B cell (primary cell): ENCODE data around the gene GPR83. TPM values are rescaled to one million over a fixed set of nuclear protein-coding genes. Genes with fewer than 3 reads are reported as not detected.
A peak's percentile ranks its signal among the peaks of the same experiment; 100 is the strongest.

ENCODE experiments used
- ATAC-seq: fragments of 200-7000 bp; cut with Tn5 transposase; one replicate; pipeline ENCODE4 v1.10.0; 2021; ENCODE audit warnings: low read depth, mild to moderate bottlenecking, moderate number of reproducible peaks, moderate library complexity
- CTCF ChIA-PET: fragments of 350-600 bp; sonication (Branson Sonifier 250); formaldehyde crosslinking; loops from one replicate; lab custom pipeline; 2021; ENCODE audit warnings: antibody characterized with exemption, inconsistent platforms; lab: Charles Lee
- POLR2A ChIA-PET: fragments of 350-600 bp; sonication (Branson Sonifier 250); formaldehyde crosslinking; loops from one replicate; lab custom pipeline; 2021; ENCODE audit warnings: antibody characterized with exemption; lab: Charles Lee
- DNase-seq: peaks from one replicate; pipeline ENCODE4 v3.0.0; 2013
- H2AFZ ChIP-seq: 2 replicates; pipeline ENCODE4 v1.6.1; 2012; ENCODE audit warnings: mild to moderate bottlenecking, low read depth, low read length; ENCODE audit not compliant: insufficient read depth, poor library complexity, severe bottlenecking
- H3K27ac ChIP-seq, 2 donors: 1 replicate in 1 of 2; 2 replicates in 1 of 2; pipeline ENCODE4 v1.5.1; 2012 to 2013; ENCODE audit warnings: low read length in 2 of 2, mild to moderate bottlenecking in 2 of 2, moderate library complexity in 1 of 2
- H3K27me3 ChIP-seq, 4 experiments: fragments of 200-600 bp in 1 of 4; sonication (generic) in 1 of 4; replicated peaks in 1 of 4; 1 replicate in 2 of 4; 2 replicates in 2 of 4; pipeline versions ENCODE4 v1.6.1 to v1.7.0; 2013 to 2016; ENCODE audit warnings: low read length in 3 of 4, mild to moderate bottlenecking in 2 of 4, mixed read lengths in 1 of 4, moderate library complexity in 1 of 4; ENCODE audit not compliant: insufficient read depth in 4 of 4, control insufficient read depth in 3 of 4; ENCODE audit errors: control extremely low read depth in 1 of 4
- H3K36me3 ChIP-seq, 2 experiments: replicated peaks in 1 of 2; 1 replicate in 1 of 2; 2 replicates in 1 of 2; pipeline versions ENCODE4 v1.6.1 to v1.7.1; 2013; ENCODE audit warnings: low read length in 1 of 2; ENCODE audit not compliant: insufficient read depth in 2 of 2, control insufficient read depth in 1 of 2; ENCODE audit errors: control extremely low read depth in 1 of 2, extremely low read depth in 1 of 2
- H3K4me1 ChIP-seq, 2 donors: fragments of 200-600 bp in 1 of 2; sonication (generic) in 1 of 2; 1 replicate in 1 of 2; 2 replicates in 1 of 2; pipeline versions ENCODE4 v1.5.1 to v1.6.1; 2013 to 2017; ENCODE audit warnings: low read length in 2 of 2; ENCODE audit not compliant: control insufficient read depth in 2 of 2, insufficient read depth in 2 of 2
- H3K4me2 ChIP-seq: replicated peaks from 2 replicates; pipeline ENCODE3; 2012; ENCODE audit warnings: mild to moderate bottlenecking, low read depth, low read length; ENCODE audit not compliant: poor library complexity, severe bottlenecking
- H3K4me3 ChIP-seq, 5 experiments: fragments of 200-600 bp in 1 of 5; sonication (generic) in 1 of 5; 1 replicate in 3 of 5; 2 replicates in 2 of 5; pipeline versions ENCODE4 v1.5.1 to v1.7.0; 2011 to 2016; ENCODE audit warnings: low read length in 4 of 5, mild to moderate bottlenecking in 4 of 5, low read depth in 2 of 5, control low read depth in 1 of 5, moderate library complexity in 1 of 5; ENCODE audit not compliant: insufficient read depth in 1 of 5; ENCODE audit errors: control extremely low read depth in 1 of 5, extremely low read depth in 1 of 5
- H3K79me2 ChIP-seq: fragments of 200-600 bp; sonication (generic); one replicate; pipeline ENCODE4 v1.6.0; 2016; ENCODE audit warnings: low read length; ENCODE audit not compliant: control insufficient read depth, insufficient read depth
- H3K9ac ChIP-seq: fragments of 200-600 bp; sonication (generic); 2 replicates; pipeline ENCODE4 v1.6.1; 2017; ENCODE audit warnings: mild to moderate bottlenecking, low read length, moderate library complexity
- H3K9me3 ChIP-seq, 3 donors: one replicate each; pipeline versions ENCODE4 v1.6.1 to v1.7.1; 2013; ENCODE audit warnings: low read length in 2 of 3; ENCODE audit not compliant: control insufficient read depth in 2 of 3, insufficient read depth in 1 of 3; ENCODE audit errors: control extremely low read depth in 1 of 3
- H4K20me1 ChIP-seq: 2 replicates; pipeline ENCODE4 v1.6.0; 2012; ENCODE audit warnings: mild to moderate bottlenecking, low read length; ENCODE audit not compliant: insufficient read depth, control insufficient read depth, poor library complexity, severe bottlenecking
- H3K27ac Mint-ChIP-seq: one replicate; pipeline ENCODE4 v1.8.0; 2021; ENCODE audit warnings: mixed read lengths
- H3K27me3 Mint-ChIP-seq: one replicate; pipeline ENCODE4 v1.8.0; 2021; ENCODE audit warnings: mixed read lengths
- H3K4me1 Mint-ChIP-seq: one replicate; pipeline ENCODE4 v1.8.0; 2021; ENCODE audit warnings: mixed read lengths
- H3K4me3 Mint-ChIP-seq: one replicate; pipeline ENCODE4 v1.8.0; 2021; ENCODE audit warnings: mixed read lengths
- H3K9me3 Mint-ChIP-seq: one replicate; pipeline ENCODE4 v1.8.0; 2022; ENCODE audit warnings: mixed read lengths; ENCODE audit not compliant: insufficient read depth
- EZH2 ChIP-seq: IDR thresholded peaks from 2 replicates; pipeline ENCODE4 v1.6.1; 2012; ENCODE audit warnings: borderline replicate concordance, low read depth, mild to moderate bottlenecking, moderate library complexity, low read length; ENCODE audit not compliant: insufficient read depth, poor library complexity, severe bottlenecking
- WGBS: methylation state at CpG from one replicate; pipeline ENCODE4 v1.1.5; 2013; ENCODE audit warnings: missing lambda C conversion rate; ENCODE audit not compliant: insufficient coverage; 5-methylcytosine and 5-hydroxymethylcytosine counted together
- intact Hi-C: fragments of 100-400 bp; cut with micrococcal nuclease; formaldehyde crosslinking; loops from one replicate; pipeline ENCODE4 v1.10.0; 2022
- polyA minus RNA-seq: library from RNA; depleted of rRNA, polyadenylated mRNA; stranded (reverse); fragments of >200 nt; gene quantifications from 2 replicates; pipeline ENCODE4 v1.2.3, GENCODE V29; 2012
- polyA plus RNA-seq: library from polyadenylated mRNA; depleted of rRNA; stranded (reverse); fragments of >200 nt; gene quantifications from 2 replicates; pipeline ENCODE4 v1.2.3, GENCODE V29; 2012
- total RNA-seq, 2 donors: library from RNA; stranded (reverse); fragments of 120-200 nt in 1 of 2; gene quantifications; 1 replicate in 1 of 2; 2 replicates in 1 of 2; pipeline versions ENCODE4 v1.2.3 to v1.2.4, GENCODE V29; 2013 to 2022
- TF ChIP-seq, protein P1 (sequence below): fragments of 200-600 bp; IDR thresholded peaks from one replicate; pipeline ENCODE4 v1.8.0; 2022; ENCODE audit warnings: antibody characterized with exemption, mild to moderate bottlenecking

GPR83 gene
- total RNA-seq (0.32 and 0.37 TPM in 2 replicates), polyA plus RNA-seq (0.19 and 0.28 TPM in 2 replicates), polyA minus RNA-seq (0.07 TPM in 1 of 2 replicates, not detected in the other)
- total RNA-seq (2013), result 0.05 TPM

DNA sequence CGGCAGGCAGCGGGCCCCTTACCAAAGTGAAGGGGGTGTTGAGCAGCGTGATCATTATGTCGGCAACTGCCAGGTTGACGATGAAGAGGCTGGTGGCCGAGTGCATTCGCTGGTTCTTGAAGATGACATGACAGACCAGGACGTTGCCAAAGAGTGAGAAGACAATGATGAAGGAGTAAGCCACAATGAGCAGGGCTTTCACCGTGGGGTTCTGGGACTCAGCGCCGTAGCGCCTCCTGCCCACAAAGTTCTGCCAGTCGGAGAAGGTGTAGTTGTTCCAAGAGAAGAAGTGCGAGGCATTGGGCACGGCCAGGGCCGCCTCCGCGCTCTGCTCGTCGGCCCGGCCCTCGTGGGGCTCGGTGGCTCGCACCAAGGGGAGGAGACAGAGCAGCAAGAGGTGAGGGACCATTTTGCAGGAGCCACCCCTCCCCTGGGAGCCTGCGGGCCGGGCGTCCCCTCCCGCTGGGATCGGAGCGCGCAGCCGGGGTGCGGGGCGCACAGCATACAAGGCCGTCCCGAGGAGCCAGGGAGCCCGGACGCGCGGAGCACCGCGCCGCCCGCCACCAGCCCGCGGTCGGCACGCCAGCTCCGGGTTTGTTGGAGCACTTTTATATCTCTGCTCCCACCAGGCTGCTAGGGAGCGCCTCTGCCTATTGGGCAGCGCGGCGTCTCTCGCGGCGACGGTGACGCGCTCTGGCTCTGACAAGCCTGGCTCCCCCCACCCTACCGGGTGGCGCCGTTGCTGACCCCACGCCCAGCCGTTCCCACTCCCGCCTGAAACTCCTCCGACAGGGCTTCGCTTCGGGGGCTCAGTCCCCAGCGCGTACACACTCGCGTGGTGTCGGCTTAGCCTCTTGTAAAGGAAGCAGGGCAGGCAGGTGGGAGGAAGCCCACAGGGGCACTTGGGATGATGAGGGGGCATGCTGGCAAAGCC, at the start of gene GPR83:
Gene GPR83 (minus strand): TSS at position 581 of the 934 bp plus-strand sequence. CDS start 172 bp downstream, at position 409.
- TF ChIP-seq, protein P1, sequence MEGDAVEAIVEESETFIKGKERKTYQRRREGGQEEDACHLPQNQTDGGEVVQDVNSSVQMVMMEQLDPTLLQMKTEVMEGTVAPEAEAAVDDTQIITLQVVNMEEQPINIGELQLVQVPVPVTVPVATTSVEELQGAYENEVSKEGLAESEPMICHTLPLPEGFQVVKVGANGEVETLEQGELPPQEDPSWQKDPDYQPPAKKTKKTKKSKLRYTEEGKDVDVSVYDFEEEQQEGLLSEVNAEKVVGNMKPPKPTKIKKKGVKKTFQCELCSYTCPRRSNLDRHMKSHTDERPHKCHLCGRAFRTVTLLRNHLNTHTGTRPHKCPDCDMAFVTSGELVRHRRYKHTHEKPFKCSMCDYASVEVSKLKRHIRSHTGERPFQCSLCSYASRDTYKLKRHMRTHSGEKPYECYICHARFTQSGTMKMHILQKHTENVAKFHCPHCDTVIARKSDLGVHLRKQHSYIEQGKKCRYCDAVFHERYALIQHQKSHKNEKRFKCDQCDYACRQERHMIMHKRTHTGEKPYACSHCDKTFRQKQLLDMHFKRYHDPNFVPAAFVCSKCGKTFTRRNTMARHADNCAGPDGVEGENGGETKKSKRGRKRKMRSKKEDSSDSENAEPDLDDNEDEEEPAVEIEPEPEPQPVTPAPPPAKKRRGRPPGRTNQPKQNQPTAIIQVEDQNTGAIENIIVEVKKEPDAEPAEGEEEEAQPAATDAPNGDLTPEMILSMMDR, result no peak
- TF ChIP-seq EZH2, result no peak
- H3K4me1 Mint-ChIP-seq, result peaks cover 12% of the 10 kb centered on the region
- Histone ChIP-seq H3K27ac (no peak within 1 kb of the TSS), H3K4me2 (peak within 1 kb of the TSS; percentile 19), H3K36me3 (no peaks in the 10 kb centered on the region), H3K9me3 (peaks cover 0 to 8% (median 0%) of the 10 kb centered on the region in 3 donors), H3K4me3 (no peak within 1 kb of the TSS), H3K27me3 (peaks cover 0 to 31% (median 13%) of the 10 kb centered on the region in 4 experiments), H3K4me1 (peaks cover 3 to 10% of the 10 kb centered on the region in 2 donors), H4K20me1 (no peaks in the 10 kb centered on the region), H2AFZ (no peak within 1 kb of the TSS), H3K79me2 (no peaks in the 10 kb centered on the region), H3K9ac (no peak within 1 kb of the TSS)
- CTCF ChIA-PET, result no interaction called here
- DNase-seq (no peak), ATAC-seq (no peak)
- peaks cover 54% of the 10 kb centered on the region for H3K27me3 Mint-ChIP-seq
- intact Hi-C loops, result no loop called here
- peak within 1 kb of the TSS; percentile 11 for H3K4me3 Mint-ChIP-seq
- no peak within 1 kb of the TSS for H3K27ac Mint-ChIP-seq
- POLR2A ChIA-PET, result no interaction called here
- WGBS, result 10% methylated on average over 73 of the region's 73 CpGs
- H3K9me3 Mint-ChIP-seq, result peaks cover 3% of the 10 kb centered on the region

DNA sequence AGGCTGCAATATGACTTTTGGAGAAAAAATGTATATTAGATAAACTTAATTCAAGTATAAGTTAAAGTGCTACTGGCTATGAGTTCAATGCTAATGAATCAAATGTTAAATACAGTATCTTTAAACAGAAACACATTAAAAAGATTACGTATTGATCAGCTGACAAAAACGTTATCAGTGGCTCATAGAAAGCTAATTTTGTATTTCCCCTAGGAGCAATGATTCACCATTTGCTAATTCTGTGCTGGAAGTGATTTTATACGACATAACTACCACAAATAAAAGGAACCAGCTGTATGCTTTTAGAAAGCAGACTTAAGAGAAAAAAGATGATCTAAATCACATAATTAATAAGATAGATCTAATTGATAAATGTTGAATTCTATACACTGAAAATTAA, 48.8 kb upstream of the GPR83 start:
- Mint-ChIP-seq H3K27ac (no peak overlapping the region), H3K4me3 (no peak overlapping the region), H3K27me3 (no peaks in the 10 kb centered on the region), H3K4me1 (no peaks in the 10 kb centered on the region), H3K9me3 (peaks cover 2% of the 10 kb centered on the region)
- no peak overlapping the region for H2AFZ ChIP-seq
- peaks cover 9 to 16% of the 10 kb centered on the region in 2 experiments for H3K36me3 ChIP-seq
- no peaks in the 10 kb centered on the region for H3K79me2 ChIP-seq
- no peak for DNase-seq
- intact Hi-C loops, result no loop called here
- no peak for ATAC-seq
- POLR2A ChIA-PET, result no interaction called here
- H3K9me3 ChIP-seq, result no peaks in the 10 kb centered on the region
- H3K4me1 ChIP-seq, result no peaks in the 10 kb centered on the region
- no peak overlapping the region for H3K4me2 ChIP-seq
- H4K20me1 ChIP-seq, result no peaks in the 10 kb centered on the region
- no peak overlapping the region for H3K4me3 ChIP-seq
- CTCF ChIA-PET, result interaction anchor here (0.9 kb wide), 1 partner anchor 52 kb away, joined by 3 read pairs; no protein-coding TSS in a partner anchor
- no peak overlapping the region for H3K9ac ChIP-seq
- H3K27ac ChIP-seq, result no peak overlapping the region
- H3K27me3 ChIP-seq, result no peaks in the 10 kb centered on the region
- TF ChIP-seq, protein P1, result no peak
- TF ChIP-seq EZH2, result no peak
- WGBS, result no CpG with 5 or more reads among the region's 3 CpGs
